ENCODE data around the gene SPDYA. TPM values are rescaled to one million over a fixed set of nuclear protein-coding genes. Genes with fewer than 3 reads are reported as not detected.
A peak's percentile ranks its signal among the peaks of the same experiment; 100 is the strongest.

The SPDYA gene
- polyA plus RNA-seq, 3 donors: 0.15 TPM; not detected in 2

DNA sequence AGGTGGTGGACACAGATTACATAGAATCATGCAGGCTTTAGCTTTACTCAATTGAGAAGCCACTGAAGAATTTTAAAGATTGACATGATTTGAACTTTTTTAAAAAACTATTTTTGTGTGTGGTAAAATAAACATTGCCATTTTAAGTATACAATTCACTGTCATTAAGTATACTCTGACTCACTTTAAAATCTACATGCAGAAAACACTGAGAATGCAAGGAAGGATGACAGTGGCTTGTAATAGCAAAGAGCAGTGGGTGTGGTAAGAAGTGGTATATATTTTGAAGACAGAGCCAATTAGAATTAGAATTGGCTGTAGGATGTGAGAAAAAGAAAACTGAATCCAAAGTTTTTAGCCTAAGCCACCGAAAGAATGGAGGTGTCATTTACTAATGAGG lies 44.6 kb downstream of the SPDYA start:
- Mint-ChIP-seq H3K27me3 (ENCODE audit: low read depth in 3 of 3) (peaks cover 0 to 1% (median 0%) of the 10 kb centered on the region in 3 donors), H3K36me3 (peaks cover 22 to 26% of the 10 kb centered on the region in 2 donors), H3K9me3 (no peaks in the 10 kb centered on the region), H3K4me3 (no peak overlapping the region), H3K27ac (peak overlapping the region in 1 of 7 donors; percentile 72), H3K4me1 (no peaks in the 10 kb centered on the region)
- H3K4me3 ChIP-seq (replicated peaks in 1 of 3; ENCODE audit: low read depth in 2 of 3, low read length in 3 of 3): no peak overlapping the region
- intact Hi-C loops (cut with micrococcal nuclease): no loop called here
- no peaks in the 10 kb centered on the region for H3K4me1 ChIP-seq (ENCODE audit: control insufficient read depth in 1 of 2, insufficient read depth in 2 of 2, low read length in 2 of 2)
- H3K27ac ChIP-seq (ENCODE audit: low read depth in 1 of 2, low read length in 2 of 2): no peak overlapping the region
- TF ChIP-seq, protein P1, sequence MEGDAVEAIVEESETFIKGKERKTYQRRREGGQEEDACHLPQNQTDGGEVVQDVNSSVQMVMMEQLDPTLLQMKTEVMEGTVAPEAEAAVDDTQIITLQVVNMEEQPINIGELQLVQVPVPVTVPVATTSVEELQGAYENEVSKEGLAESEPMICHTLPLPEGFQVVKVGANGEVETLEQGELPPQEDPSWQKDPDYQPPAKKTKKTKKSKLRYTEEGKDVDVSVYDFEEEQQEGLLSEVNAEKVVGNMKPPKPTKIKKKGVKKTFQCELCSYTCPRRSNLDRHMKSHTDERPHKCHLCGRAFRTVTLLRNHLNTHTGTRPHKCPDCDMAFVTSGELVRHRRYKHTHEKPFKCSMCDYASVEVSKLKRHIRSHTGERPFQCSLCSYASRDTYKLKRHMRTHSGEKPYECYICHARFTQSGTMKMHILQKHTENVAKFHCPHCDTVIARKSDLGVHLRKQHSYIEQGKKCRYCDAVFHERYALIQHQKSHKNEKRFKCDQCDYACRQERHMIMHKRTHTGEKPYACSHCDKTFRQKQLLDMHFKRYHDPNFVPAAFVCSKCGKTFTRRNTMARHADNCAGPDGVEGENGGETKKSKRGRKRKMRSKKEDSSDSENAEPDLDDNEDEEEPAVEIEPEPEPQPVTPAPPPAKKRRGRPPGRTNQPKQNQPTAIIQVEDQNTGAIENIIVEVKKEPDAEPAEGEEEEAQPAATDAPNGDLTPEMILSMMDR (IDR thresholded peaks at IDR 0.05): no peak
- no peaks in the 10 kb centered on the region for H3K9me3 ChIP-seq (replicated peaks in 1 of 2; ENCODE audit: control insufficient read depth in 1 of 2, insufficient read depth in 1 of 2, low read length in 2 of 2)
- 100% methylated on average over 1 of the region's 1 CpG for WGBS (ENCODE audit: insufficient coverage)
- H3K79me2 ChIP-seq (ENCODE audit: insufficient read depth, low read length): no peaks in the 10 kb centered on the region
- H3K4me2 ChIP-seq (replicated peaks; ENCODE audit: extremely low read depth, low read length, poor library complexity, severe bottlenecking): no peak overlapping the region
- no peak overlapping the region for H2AFZ ChIP-seq (ENCODE audit: insufficient read depth, low read depth, low read length, poor library complexity, severe bottlenecking)
- H3K9ac ChIP-seq (ENCODE audit: insufficient read depth, low read length, poor library complexity, severe bottlenecking): no peak overlapping the region
- DNase-seq: no peak
- peaks cover 11 to 28% of the 10 kb centered on the region in 2 donors for H3K36me3 ChIP-seq (replicated peaks in 1 of 2; ENCODE audit: control insufficient read depth in 1 of 2, insufficient read depth in 2 of 2, low read length in 2 of 2)
- H4K20me1 ChIP-seq (ENCODE audit: insufficient read depth, low read length): no peaks in the 10 kb centered on the region
- no peaks in the 10 kb centered on the region for H3K27me3 ChIP-seq (ENCODE audit: control insufficient read depth in 2 of 2, insufficient read depth in 2 of 2, low read length in 2 of 2)

GRCh38 chr2:28855977-28856376 lies 45.3 kb downstream of the SPDYA start:
- intact Hi-C loops (cut with micrococcal nuclease): no loop called here
- Histone ChIP-seq H3K79me2 (ENCODE audit: insufficient read depth, low read length) (no peaks in the 10 kb centered on the region), H2AFZ (ENCODE audit: insufficient read depth, low read depth, low read length, poor library complexity, severe bottlenecking) (no peak overlapping the region), H3K4me3 (replicated peaks in 1 of 3; ENCODE audit: low read depth in 2 of 3, low read length in 3 of 3) (no peak overlapping the region), H3K36me3 (replicated peaks in 1 of 2; ENCODE audit: control insufficient read depth in 1 of 2, insufficient read depth in 2 of 2, low read length in 2 of 2) (peaks cover 13 to 28% of the 10 kb centered on the region in 2 donors), H3K27ac (ENCODE audit: low read depth in 1 of 2, low read length in 2 of 2) (no peak overlapping the region), H3K27me3 (ENCODE audit: control insufficient read depth in 2 of 2, insufficient read depth in 2 of 2, low read length in 2 of 2) (no peaks in the 10 kb centered on the region), H3K9me3 (replicated peaks in 1 of 2; ENCODE audit: control insufficient read depth in 1 of 2, insufficient read depth in 1 of 2, low read length in 2 of 2) (no peaks in the 10 kb centered on the region), H3K4me1 (ENCODE audit: control insufficient read depth in 1 of 2, insufficient read depth in 2 of 2, low read length in 2 of 2) (no peaks in the 10 kb centered on the region), H4K20me1 (ENCODE audit: insufficient read depth, low read length) (no peaks in the 10 kb centered on the region), H3K9ac (ENCODE audit: insufficient read depth, low read length, poor library complexity, severe bottlenecking) (no peak overlapping the region), H3K4me2 (replicated peaks; ENCODE audit: extremely low read depth, low read length, poor library complexity, severe bottlenecking) (no peak overlapping the region)
- H3K27ac Mint-ChIP-seq: no peak overlapping the region
- H3K36me3 Mint-ChIP-seq: peaks cover 30 to 32% of the 10 kb centered on the region in 2 donors
- no peak for DNase-seq
- H3K9me3 Mint-ChIP-seq: no peaks in the 10 kb centered on the region
- no peak overlapping the region for H3K4me3 Mint-ChIP-seq
- no peaks in the 10 kb centered on the region for H3K4me1 Mint-ChIP-seq
- TF ChIP-seq, protein P1 (IDR thresholded peaks at IDR 0.05): no peak
- peaks cover 0 to 1% (median 0%) of the 10 kb centered on the region in 3 donors for H3K27me3 Mint-ChIP-seq (ENCODE audit: low read depth in 3 of 3)

All from CD14-positive monocyte (primary cell).